HL-60 (cell line): ENCODE results near the gene ZNF469.

Experiments
- DNase-seq, 2 experiments: peaks; one replicate each; pipeline ENCODE4 v3.0.0-alpha.2; 2010 to 2020; ENCODE audit warnings: low read depth in 1 of 2, low spot score in 1 of 2
- H3K27ac ChIP-seq: fragments of 250-450 bp; sonication (Bioruptor Pico); replicated peaks from 2 replicates; pipeline ENCODE4 v1.5.1; 2020; ENCODE audit warnings: mild to moderate bottlenecking, moderate library complexity
- H3K27me3 ChIP-seq: fragments of 250-450 bp; sonication (Bioruptor Pico); 2 replicates; pipeline ENCODE4 v1.5.1; 2021; ENCODE audit warnings: mild to moderate bottlenecking, moderate library complexity; ENCODE audit not compliant: insufficient read depth, poor library complexity, severe bottlenecking
- H3K4me3 ChIP-seq: replicated peaks from 2 replicates; pipeline ENCODE4 v1.5.1; 2011; ENCODE audit warnings: mild to moderate bottlenecking, control low read depth, low read length; ENCODE audit not compliant: insufficient read depth
- CTCF ChIP-seq: IDR thresholded peaks from one replicate; pipeline ENCODE4 v1.5.1; 2011; ENCODE audit warnings: low read length, control low read depth, inconsistent platforms; ENCODE audit not compliant: insufficient read depth
- GABPA ChIP-seq: IDR thresholded peaks from 2 replicates; pipeline ENCODE4 v1.6.1; 2012; ENCODE audit warnings: low read depth
- POLR2AphosphoS5 ChIP-seq: IDR thresholded peaks from 2 replicates; pipeline ENCODE4 v1.6.1; 2012; ENCODE audit warnings: low read depth
- SPI1 ChIP-seq: IDR thresholded peaks from 2 replicates; pipeline ENCODE4 v1.6.1; 2012; ENCODE audit warnings: low read depth, mild to moderate bottlenecking, borderline replicate concordance
- TF ChIP-seq, protein P1 (sequence below): IDR thresholded peaks from 2 replicates; pipeline ENCODE4 v1.6.1; 2012; ENCODE audit warnings: low read depth; ENCODE audit not compliant: insufficient replicate concordance

The ZNF469 gene

GRCh38 chr16:88430185-88430523 is 47.4 kb downstream of the ZNF469 start:
- H3K4me3 ChIP-seq: no peak overlapping the region
- H3K27ac ChIP-seq: no peak overlapping the region
- H3K27me3 ChIP-seq: peaks cover 11% of the 10 kb centered on the region
- no peak for DNase-seq
- TF ChIP-seq CTCF (no peak), SPI1 (no peak)

DNA sequence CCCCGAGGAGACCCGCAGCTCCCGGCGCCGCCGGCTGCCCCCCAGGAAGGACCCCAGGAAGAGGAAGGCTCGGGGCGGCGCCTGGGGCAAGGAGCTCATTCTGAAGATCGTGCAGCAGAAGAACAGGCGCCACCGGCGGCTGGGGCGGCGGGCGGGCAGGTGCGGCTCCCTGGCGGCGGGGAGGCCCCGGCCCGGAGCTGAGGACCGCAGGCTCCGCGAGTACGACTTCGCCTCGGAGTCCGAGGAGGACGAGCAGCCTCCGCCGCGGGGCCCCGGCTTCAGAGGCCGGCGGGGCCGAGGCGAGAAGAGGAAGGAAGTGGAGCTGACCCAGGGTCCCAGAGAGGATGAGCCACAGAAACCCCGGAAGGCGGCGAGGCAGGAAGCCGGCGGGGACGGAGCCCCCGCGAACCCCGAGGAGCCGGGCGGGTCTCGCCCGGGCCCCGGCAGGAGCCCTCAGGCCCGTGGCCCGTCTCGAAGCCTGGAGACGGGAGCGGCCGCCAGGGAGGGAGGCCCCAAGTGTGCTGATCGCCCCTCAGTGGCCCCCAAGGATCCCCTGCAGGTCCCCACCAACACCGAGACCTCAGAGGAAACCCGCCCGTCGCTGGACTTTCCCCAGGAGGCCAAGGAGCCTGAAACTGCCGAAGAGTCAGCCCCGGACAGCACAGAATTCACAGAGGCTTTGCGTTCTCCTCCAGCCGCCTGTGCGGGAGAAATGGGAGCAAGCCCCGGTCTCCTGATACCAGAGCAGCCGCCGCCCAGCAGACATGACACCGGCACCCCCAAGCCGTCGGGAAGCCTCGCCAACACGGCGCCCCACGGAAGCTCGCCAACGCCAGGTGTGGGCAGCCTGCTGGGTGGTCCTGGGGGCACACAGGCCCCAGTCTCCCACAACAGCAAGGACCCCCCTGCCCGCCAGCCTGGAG is 48.0 kb downstream of the ZNF469 start:
- no peak overlapping the region for H3K27ac ChIP-seq
- H3K4me3 ChIP-seq: no peak overlapping the region
- DNase-seq: no peak
- H3K27me3 ChIP-seq: peaks cover 11% of the 10 kb centered on the region
- TF ChIP-seq GABPA (no peak), POLR2AphosphoS5 (no peak), CTCF (no peak), SPI1 (no peak)
- TF ChIP-seq, protein P1, sequence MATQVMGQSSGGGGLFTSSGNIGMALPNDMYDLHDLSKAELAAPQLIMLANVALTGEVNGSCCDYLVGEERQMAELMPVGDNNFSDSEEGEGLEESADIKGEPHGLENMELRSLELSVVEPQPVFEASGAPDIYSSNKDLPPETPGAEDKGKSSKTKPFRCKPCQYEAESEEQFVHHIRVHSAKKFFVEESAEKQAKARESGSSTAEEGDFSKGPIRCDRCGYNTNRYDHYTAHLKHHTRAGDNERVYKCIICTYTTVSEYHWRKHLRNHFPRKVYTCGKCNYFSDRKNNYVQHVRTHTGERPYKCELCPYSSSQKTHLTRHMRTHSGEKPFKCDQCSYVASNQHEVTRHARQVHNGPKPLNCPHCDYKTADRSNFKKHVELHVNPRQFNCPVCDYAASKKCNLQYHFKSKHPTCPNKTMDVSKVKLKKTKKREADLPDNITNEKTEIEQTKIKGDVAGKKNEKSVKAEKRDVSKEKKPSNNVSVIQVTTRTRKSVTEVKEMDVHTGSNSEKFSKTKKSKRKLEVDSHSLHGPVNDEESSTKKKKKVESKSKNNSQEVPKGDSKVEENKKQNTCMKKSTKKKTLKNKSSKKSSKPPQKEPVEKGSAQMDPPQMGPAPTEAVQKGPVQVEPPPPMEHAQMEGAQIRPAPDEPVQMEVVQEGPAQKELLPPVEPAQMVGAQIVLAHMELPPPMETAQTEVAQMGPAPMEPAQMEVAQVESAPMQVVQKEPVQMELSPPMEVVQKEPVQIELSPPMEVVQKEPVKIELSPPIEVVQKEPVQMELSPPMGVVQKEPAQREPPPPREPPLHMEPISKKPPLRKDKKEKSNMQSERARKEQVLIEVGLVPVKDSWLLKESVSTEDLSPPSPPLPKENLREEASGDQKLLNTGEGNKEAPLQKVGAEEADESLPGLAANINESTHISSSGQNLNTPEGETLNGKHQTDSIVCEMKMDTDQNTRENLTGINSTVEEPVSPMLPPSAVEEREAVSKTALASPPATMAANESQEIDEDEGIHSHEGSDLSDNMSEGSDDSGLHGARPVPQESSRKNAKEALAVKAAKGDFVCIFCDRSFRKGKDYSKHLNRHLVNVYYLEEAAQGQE: no peak

DNA sequence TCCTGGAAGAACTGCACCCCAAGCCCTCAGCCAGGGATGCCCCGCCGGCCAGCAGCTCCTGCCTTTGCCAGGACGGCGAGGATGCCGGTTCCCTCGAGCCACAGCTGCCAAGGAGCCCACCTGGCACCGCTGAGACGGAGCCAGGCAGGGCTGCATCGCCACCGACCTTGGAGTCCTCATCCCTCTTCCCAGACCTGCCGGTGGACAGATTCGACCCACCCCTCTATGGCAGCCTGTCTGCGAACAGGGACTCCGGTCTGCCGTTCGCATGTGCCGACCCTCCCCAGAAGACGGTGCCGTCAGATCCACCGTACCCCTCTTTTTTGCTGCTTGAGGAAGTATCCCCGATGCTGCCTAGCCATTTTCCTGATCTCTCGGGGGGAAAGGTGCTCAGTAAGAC is 48.9 kb downstream of the ZNF469 start:
- no peak overlapping the region for H3K4me3 ChIP-seq
- peaks cover 11% of the 10 kb centered on the region for H3K27me3 ChIP-seq

More for the DNA sequence above, 48.9 kb downstream of the ZNF469 start:
- no peak for TF ChIP-seq CTCF
- TF ChIP-seq, protein P1: no peak
- no peak for TF ChIP-seq GABPA
- TF ChIP-seq POLR2AphosphoS5: no peak
- TF ChIP-seq SPI1: no peak
- no peak overlapping the region for H3K27ac ChIP-seq
- no peak for DNase-seq
